ENCODE data around the gene TSPAN31. TPM values are rescaled to one million over a fixed set of nuclear protein-coding genes. Genes with fewer than 3 reads are reported as not detected.

Gene TSPAN31
- total RNA-seq, 1 donor, result 62.2 TPM

GRCh38 chr12:57722716-57723629 lies 21.9 kb upstream of the TSPAN31 start:
- no peak overlapping the region for H3K4me3 ChIP-seq (ENCODE audit: low read depth, low read length)
- DNase-seq (ENCODE audit: low read depth), result no peak
- TF ChIP-seq, protein P1, sequence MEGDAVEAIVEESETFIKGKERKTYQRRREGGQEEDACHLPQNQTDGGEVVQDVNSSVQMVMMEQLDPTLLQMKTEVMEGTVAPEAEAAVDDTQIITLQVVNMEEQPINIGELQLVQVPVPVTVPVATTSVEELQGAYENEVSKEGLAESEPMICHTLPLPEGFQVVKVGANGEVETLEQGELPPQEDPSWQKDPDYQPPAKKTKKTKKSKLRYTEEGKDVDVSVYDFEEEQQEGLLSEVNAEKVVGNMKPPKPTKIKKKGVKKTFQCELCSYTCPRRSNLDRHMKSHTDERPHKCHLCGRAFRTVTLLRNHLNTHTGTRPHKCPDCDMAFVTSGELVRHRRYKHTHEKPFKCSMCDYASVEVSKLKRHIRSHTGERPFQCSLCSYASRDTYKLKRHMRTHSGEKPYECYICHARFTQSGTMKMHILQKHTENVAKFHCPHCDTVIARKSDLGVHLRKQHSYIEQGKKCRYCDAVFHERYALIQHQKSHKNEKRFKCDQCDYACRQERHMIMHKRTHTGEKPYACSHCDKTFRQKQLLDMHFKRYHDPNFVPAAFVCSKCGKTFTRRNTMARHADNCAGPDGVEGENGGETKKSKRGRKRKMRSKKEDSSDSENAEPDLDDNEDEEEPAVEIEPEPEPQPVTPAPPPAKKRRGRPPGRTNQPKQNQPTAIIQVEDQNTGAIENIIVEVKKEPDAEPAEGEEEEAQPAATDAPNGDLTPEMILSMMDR (IDR thresholded peaks at IDR 0.05; ENCODE audit: insufficient read depth, low read depth, low read length), result no peak

- TF ChIP-seq, protein P1 (IDR thresholded peaks at IDR 0.05; ENCODE audit: insufficient read depth, low read depth, low read length), result no peak
- no peak overlapping the region for H3K4me3 ChIP-seq (ENCODE audit: low read depth, low read length)
- DNase-seq (ENCODE audit: low read depth), result no peak
Measured at GRCh38 chr12:57723630-57723962, 21.2 kb upstream of the TSPAN31 start.

GRCh38 chr12:57724003-57724935 lies 20.6 kb upstream of the TSPAN31 start:
- H3K4me3 ChIP-seq (ENCODE audit: low read depth, low read length), result no peak overlapping the region
- DNase-seq (ENCODE audit: low read depth), result no peak
- TF ChIP-seq, protein P1 (IDR thresholded peaks at IDR 0.05; ENCODE audit: insufficient read depth, low read depth, low read length), result no peak

DNA sequence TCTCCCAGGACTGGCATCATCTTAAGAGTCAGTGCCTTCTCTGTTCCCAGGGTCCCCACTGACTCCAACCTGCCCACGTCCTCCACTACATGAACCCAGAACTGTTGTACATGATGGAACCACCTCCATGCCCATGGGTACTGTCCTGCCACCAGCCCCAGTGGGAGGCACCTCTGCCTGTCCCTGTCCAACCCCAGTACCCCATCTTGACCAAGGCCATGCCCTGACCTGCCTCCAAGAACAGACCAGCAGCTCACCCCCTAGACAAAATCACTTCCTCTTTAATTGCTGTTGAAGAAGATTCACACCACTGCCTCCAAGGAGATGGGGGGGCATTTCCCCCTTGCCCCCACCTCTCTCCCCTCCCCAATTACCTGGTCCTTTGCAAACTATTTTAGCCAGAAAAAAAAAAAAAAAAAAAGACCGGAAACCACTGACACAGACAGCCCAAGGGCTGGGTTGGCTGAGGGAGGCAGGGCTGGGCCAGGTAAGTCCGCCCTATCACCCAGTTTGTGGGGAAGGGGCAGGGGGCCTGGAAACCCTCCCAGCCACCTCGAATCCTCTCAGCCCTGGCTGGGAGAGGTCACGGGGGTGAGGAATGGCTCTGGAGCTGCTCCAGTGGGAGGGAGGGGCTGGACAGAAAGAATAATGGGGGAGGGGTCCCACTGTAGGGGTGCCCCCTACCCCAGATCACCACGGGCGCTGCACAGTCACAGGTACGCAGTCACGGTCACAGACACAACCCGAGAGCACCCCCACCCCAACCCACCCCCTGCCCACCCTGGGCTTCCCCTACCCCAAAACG lies 19.7 kb upstream of the TSPAN31 start:
- TF ChIP-seq, protein P1 (IDR thresholded peaks at IDR 0.05; ENCODE audit: insufficient read depth, low read depth, low read length), result no peak
- H3K4me3 ChIP-seq (ENCODE audit: low read depth, low read length), result no peak overlapping the region
- DNase-seq (ENCODE audit: low read depth), result no peak

DNA sequence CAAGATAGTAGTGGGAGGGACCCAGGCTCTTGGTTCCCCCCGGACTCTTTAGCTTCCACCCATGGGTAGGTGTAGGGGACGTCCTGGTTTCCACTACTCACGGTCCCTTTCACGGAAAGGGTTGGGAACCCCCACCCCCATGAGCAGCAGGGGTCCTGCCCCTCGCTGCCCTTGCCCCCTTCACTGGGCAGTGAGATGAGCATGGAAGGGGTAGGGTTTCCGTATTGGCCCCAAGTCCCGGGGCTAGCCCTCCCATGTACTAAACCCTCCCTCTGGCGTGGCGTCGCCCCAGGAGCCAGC lies 19.0 kb upstream of the TSPAN31 start:
- TF ChIP-seq, protein P1 (IDR thresholded peaks at IDR 0.05; ENCODE audit: insufficient read depth, low read depth, low read length), result no peak
- no peak for DNase-seq (ENCODE audit: low read depth)
- H3K4me3 ChIP-seq (ENCODE audit: low read depth, low read length), result peak overlapping the region; percentile 86

GRCh38 chr12:57726151-57726883 lies 18.5 kb upstream of the TSPAN31 start:
- peak; percentile 87 for DNase-seq (ENCODE audit: low read depth)
- peak overlapping the region; percentile 86 for H3K4me3 ChIP-seq (ENCODE audit: low read depth, low read length)
- TF ChIP-seq, protein P1 (IDR thresholded peaks at IDR 0.05; ENCODE audit: insufficient read depth, low read depth, low read length), result peak; percentile 92

All from fibroblast of villous mesenchyme (primary cell).